Sigmoid colon (tissue), 7 donors: Measurements from ENCODE around the gene MTUS2. TPM values are rescaled to one million over a fixed set of nuclear protein-coding genes. Genes with fewer than 3 reads are reported as not detected.

Experiments
- DNase-seq: peaks from one replicate; pipeline ENCODE4 v3.0.0-alpha.2; 2019
- H3K27ac ChIP-seq, 4 donors: fragments of 200-600 bp; sonication (generic); one replicate each; pipeline ENCODE4 v1.5.1; 2016 to 2019; ENCODE audit warnings: mild to moderate bottlenecking in 1 of 4
- H3K27me3 ChIP-seq, 3 donors: fragments of 200-600 bp; sonication (generic); one replicate each; pipeline ENCODE4 v1.5.1; 2019; ENCODE audit warnings: mild to moderate bottlenecking in 1 of 3
- H3K36me3 ChIP-seq, 4 donors: fragments of 200-600 bp; sonication (generic); one replicate each; pipeline ENCODE4 v1.5.1; 2016 to 2019
- H3K4me1 ChIP-seq, 4 donors: fragments of 200-600 bp; sonication (generic); one replicate each; pipeline ENCODE4 v1.5.1; 2017 to 2019
- H3K4me3 ChIP-seq, 4 donors: fragments of 200-600 bp; sonication (generic); one replicate each; pipeline ENCODE4 v1.5.1; 2017 to 2019; ENCODE audit warnings: mild to moderate bottlenecking in 2 of 4, moderate library complexity in 1 of 4
- H3K9me3 ChIP-seq, 4 donors: fragments of 200-600 bp in 3 of 4; sonication (generic) in 3 of 4; one replicate each; pipeline versions ENCODE4 v1.5.1 to v1.6.1; 2013 to 2019
- CTCF ChIP-seq, 4 experiments: fragments of 450-650 bp in 3 of 4; fragments of 200-600 bp in 1 of 4; IDR thresholded peaks; one replicate each; pipeline ENCODE4 v1.5.1; 2016 to 2019; ENCODE audit warnings: antibody characterized with exemption in 4 of 4, mild to moderate bottlenecking in 3 of 4, moderate library complexity in 2 of 4
- EP300 ChIP-seq, 4 donors: sonication (generic); formaldehyde crosslinking; IDR thresholded peaks; one replicate each; pipeline ENCODE4 v1.6.1; 2017; ENCODE audit warnings: antibody characterized with exemption in 4 of 4
- POLR2A ChIP-seq, 2 donors: fragments of 450-650 bp; IDR thresholded peaks; one replicate each; pipeline ENCODE4 v1.6.1; 2016; ENCODE audit warnings: antibody characterized with exemption in 2 of 2, mild to moderate bottlenecking in 2 of 2, moderate library complexity in 2 of 2
- POLR2AphosphoS5 ChIP-seq, 4 donors: sonication (generic); formaldehyde crosslinking; IDR thresholded peaks; one replicate each; pipeline ENCODE4 v1.6.1; 2017; ENCODE audit warnings: antibody characterized with exemption in 4 of 4
- WGBS, 2 donors: extraction: QIAGEN DNeasy Blood & Tissue Kit; methylation state at CpG; one replicate each; pipeline ENCODE4 v1.1.7; 2013; 5-methylcytosine and 5-hydroxymethylcytosine counted together
- intact Hi-C: fragments of 100-400 bp; cut with DNase I; formaldehyde crosslinking; loops from one replicate; pipeline ENCODE4 v1.15.1; 2023
- polyA plus RNA-seq, 3 donors: library from polyadenylated mRNA; stranded (reverse); fragments of 200-250 nt; gene quantifications; one replicate each; pipeline ENCODE4 v1.2.3, GENCODE V29; 2013
- total RNA-seq, 4 donors: library from RNA; depleted of rRNA; stranded (reverse); fragments of >200 nt; gene quantifications; one replicate each; pipeline ENCODE4 v1.1.0, GENCODE V29; 2016
- donor health status: healthy with polysubstance abuse.
- donor health status: Bipolar disorder and iron deficiency.
- donor health status: healthy.

MTUS2 gene
- total and polyA plus RNA-seq, 7 donors, result 0.23 to 2.2 (median 0.85) TPM; not detected in 1

- Histone ChIP-seq H3K36me3 (no peaks in the 10 kb centered on the region), H3K4me3 (no peak overlapping the region), H3K4me1 (no peaks in the 10 kb centered on the region), H3K27me3 (peaks cover 0 to 3% (median 0%) of the 10 kb centered on the region in 3 donors), H3K9me3 (no peaks in the 10 kb centered on the region), H3K27ac (no peak overlapping the region)
- intact Hi-C loops, result no loop called here
- TF ChIP-seq CTCF (IDR thresholded peaks at IDR 0.05) (no peak), POLR2AphosphoS5 (IDR thresholded peaks at IDR 0.05) (no peak), POLR2A (IDR thresholded peaks at IDR 0.05) (no peak), EP300 (IDR thresholded peaks at IDR 0.05) (no peak)
- 82 to 85% methylated on average over 9 of the region's 9 CpGs for WGBS, 2 donors
- DNase-seq, result no peak
These were observed 503.8 kb downstream of the MTUS2 start for GRCh38 chr13:29323954-29324353.

GRCh38 chr13:29324601-29325000, 504.5 kb downstream of the MTUS2 start:
- H3K4me3 ChIP-seq, result no peak overlapping the region
- H3K27me3 ChIP-seq, result peaks cover 0 to 3% (median 0%) of the 10 kb centered on the region in 3 donors
- no peak for TF ChIP-seq EP300 (IDR thresholded peaks at IDR 0.05)
- no peak for TF ChIP-seq POLR2A (IDR thresholded peaks at IDR 0.05)
- TF ChIP-seq POLR2AphosphoS5 (IDR thresholded peaks at IDR 0.05), result no peak
- no peak for TF ChIP-seq CTCF (IDR thresholded peaks at IDR 0.05)
- H3K4me1 ChIP-seq, result no peaks in the 10 kb centered on the region
- H3K27ac ChIP-seq, result no peak overlapping the region
- intact Hi-C loops, result no loop called here
- WGBS, 2 donors, result 74 to 83% methylated on average over 1 of the region's 1 CpG
- H3K36me3 ChIP-seq, result no peaks in the 10 kb centered on the region
- no peak for DNase-seq
- no peaks in the 10 kb centered on the region for H3K9me3 ChIP-seq

- no peaks in the 10 kb centered on the region for H3K36me3 ChIP-seq
- TF ChIP-seq CTCF (IDR thresholded peaks at IDR 0.05) (no peak), EP300 (IDR thresholded peaks at IDR 0.05) (no peak)
- H3K27me3 ChIP-seq, result peaks cover 0 to 3% (median 0%) of the 10 kb centered on the region in 3 donors
- no peak overlapping the region for H3K4me3 ChIP-seq
- H3K9me3 ChIP-seq, result no peaks in the 10 kb centered on the region
- no peak for DNase-seq
- H3K4me1 ChIP-seq, result no peaks in the 10 kb centered on the region
- no peak overlapping the region for H3K27ac ChIP-seq
- intact Hi-C loops, result no loop called here
- 20 to 71% methylated on average over 2 of the region's 2 CpGs for WGBS, 2 donors
These were observed 508.4 kb downstream of the MTUS2 start for GRCh38 chr13:29328501-29328900.

- no peak for DNase-seq
- no peaks in the 10 kb centered on the region for H3K9me3 ChIP-seq
- H3K36me3 ChIP-seq, result no peaks in the 10 kb centered on the region
- TF ChIP-seq EP300 (IDR thresholded peaks at IDR 0.05), result no peak
- no peak for TF ChIP-seq POLR2AphosphoS5 (IDR thresholded peaks at IDR 0.05)
- no peak for TF ChIP-seq POLR2A (IDR thresholded peaks at IDR 0.05)
- TF ChIP-seq CTCF (IDR thresholded peaks at IDR 0.05), result no peak
- no peaks in the 10 kb centered on the region for H3K4me1 ChIP-seq
- 66 to 81% methylated on average over 7 of the region's 7 CpGs for WGBS, 2 donors
- H3K27me3 ChIP-seq, result no peaks in the 10 kb centered on the region
- no peak overlapping the region for H3K27ac ChIP-seq
- H3K4me3 ChIP-seq, result no peak overlapping the region
- intact Hi-C loops, result no loop called here
These were observed 516.2 kb downstream of the MTUS2 start for GRCh38 chr13:29336356-29336755.
